CD4-positive, alpha-beta memory T cell (primary cell): ENCODE data around the gene UBA6. TPM values are rescaled to one million over a fixed set of nuclear protein-coding genes. Genes with fewer than 3 reads are reported as not detected.

ENCODE experiments used
- CTCF ChIA-PET: fragments of 350-600 bp; sonication (Branson Sonifier 250); formaldehyde crosslinking; loops from one replicate; lab custom pipeline; 2021; ENCODE audit warnings: inconsistent platforms; ENCODE audit not compliant: partially characterized antibody; lab: Charles Lee
- POLR2A ChIA-PET: fragments of 350-600 bp; sonication (Branson Sonifier 250); formaldehyde crosslinking; loops from one replicate; lab custom pipeline; 2021; ENCODE audit not compliant: partially characterized antibody; lab: Charles Lee
- DNase-seq, 5 donors: peaks; one replicate each; pipeline versions ENCODE4 v3.0.0 to v3.0.0-alpha.2; 2020 to 2022; ENCODE audit warnings: mixed read lengths in 1 of 5
- H3K27ac ChIP-seq: one replicate; pipeline ENCODE4 v1.7.0; 2013; ENCODE audit warnings: low read depth, low read length
- H3K27me3 ChIP-seq: 2 replicates; pipeline ENCODE4 v1.7.0; 2013; ENCODE audit warnings: mild to moderate bottlenecking, low read length, moderate library complexity; ENCODE audit not compliant: insufficient read depth
- H3K36me3 ChIP-seq: 2 replicates; pipeline ENCODE4 v1.7.0; 2013; ENCODE audit warnings: mild to moderate bottlenecking, low read length, moderate library complexity; ENCODE audit not compliant: insufficient read depth
- H3K4me1 ChIP-seq: 2 replicates; pipeline ENCODE4 v1.7.0; 2013; ENCODE audit warnings: mild to moderate bottlenecking, low read length, moderate library complexity; ENCODE audit not compliant: insufficient read depth
- H3K4me3 ChIP-seq, 2 donors: one replicate each; pipeline ENCODE4 v1.7.0; 2013; ENCODE audit warnings: low read length in 2 of 2, mild to moderate bottlenecking in 1 of 2
- H3K9me3 ChIP-seq, 2 donors: one replicate each; pipeline ENCODE4 v1.7.0; 2013; ENCODE audit warnings: low read length in 2 of 2, control low read depth in 1 of 2; ENCODE audit not compliant: control insufficient read depth in 1 of 2
- H3K27ac Mint-ChIP-seq, 7 donors: one replicate each; pipeline ENCODE4 v1.8.0; 2020 to 2021; ENCODE audit warnings: mixed read lengths in 7 of 7, mild to moderate bottlenecking in 6 of 7, inconsistent platforms in 3 of 7, moderate library complexity in 3 of 7
- H3K27me3 Mint-ChIP-seq, 2 donors: one replicate each; pipeline ENCODE4 v1.8.0; 2020 to 2021; ENCODE audit warnings: mixed read lengths in 2 of 2
- H3K36me3 Mint-ChIP-seq, 2 donors: one replicate each; pipeline ENCODE4 v1.8.0; 2020 to 2021; ENCODE audit warnings: mixed read lengths in 2 of 2, inconsistent platforms in 1 of 2, mild to moderate bottlenecking in 1 of 2
- H3K4me1 Mint-ChIP-seq, 4 donors: one replicate each; pipeline ENCODE4 v1.8.0; 2020 to 2021; ENCODE audit warnings: mixed read lengths in 4 of 4, mild to moderate bottlenecking in 1 of 4
- H3K4me3 Mint-ChIP-seq, 8 donors: one replicate each; pipeline ENCODE4 v1.8.0; 2020 to 2021; ENCODE audit warnings: mixed read lengths in 8 of 8, mild to moderate bottlenecking in 7 of 8, moderate library complexity in 6 of 8, inconsistent platforms in 3 of 8
- H3K9me3 Mint-ChIP-seq, 8 donors: one replicate each; pipeline ENCODE4 v1.8.0; 2020 to 2021; ENCODE audit warnings: mixed read lengths in 8 of 8, mild to moderate bottlenecking in 5 of 8, inconsistent platforms in 3 of 8, moderate library complexity in 1 of 8
- intact Hi-C: fragments of 100-400 bp; cut with micrococcal nuclease; formaldehyde crosslinking; loops from one replicate; pipeline ENCODE4 v1.15.1; 2023
- polyA plus RNA-seq, 2 donors: library from polyadenylated mRNA; unstranded; fragments of 300-500 nt; fragmentation: Illumina TruSeq; gene quantifications; one replicate each; pipeline ENCODE4 v1.2.3, GENCODE V29; 2021
- total RNA-seq, 2 experiments: library from RNA; stranded (reverse); gene quantifications; one replicate each; pipeline ENCODE4 v1.2.3, GENCODE V29; 2021

Gene UBA6
- total and polyA plus RNA-seq, 4 experiments from 2014 or later: 14.2 to 55.8 (median 42.2) TPM

GRCh38 chr4:67587156-67587555 is 113.8 kb downstream of the UBA6 start:
- POLR2A ChIA-PET: no interaction called here

GRCh38 chr4:67584496-67584895 is 116.5 kb downstream of the UBA6 start:
- H3K27me3 Mint-ChIP-seq: no peaks in the 10 kb centered on the region
- Histone ChIP-seq H3K9me3 (no peaks in the 10 kb centered on the region), H3K27ac (no peak overlapping the region), H3K4me1 (peaks cover 22% of the 10 kb centered on the region), H3K4me3 (no peak overlapping the region), H3K36me3 (no peaks in the 10 kb centered on the region), H3K27me3 (no peaks in the 10 kb centered on the region)
- H3K4me3 Mint-ChIP-seq: no peak overlapping the region
- POLR2A ChIA-PET: no interaction called here
- no peaks in the 10 kb centered on the region for H3K9me3 Mint-ChIP-seq
- intact Hi-C loops: no loop called here
- H3K36me3 Mint-ChIP-seq: no peaks in the 10 kb centered on the region
- CTCF ChIA-PET: no interaction called here
- peaks cover 12 to 23% (median 17%) of the 10 kb centered on the region in 4 donors for H3K4me1 Mint-ChIP-seq
- DNase-seq: no peak
- H3K27ac Mint-ChIP-seq: no peak overlapping the region

More at GRCh38 chr4:67587156-67587555, 113.8 kb downstream of the UBA6 start:
- Histone ChIP-seq H3K27ac (no peak overlapping the region), H3K4me1 (peaks cover 6% of the 10 kb centered on the region), H3K27me3 (no peaks in the 10 kb centered on the region), H3K36me3 (no peaks in the 10 kb centered on the region), H3K4me3 (no peak overlapping the region), H3K9me3 (no peaks in the 10 kb centered on the region)
- Mint-ChIP-seq H3K36me3 (no peaks in the 10 kb centered on the region), H3K9me3 (no peaks in the 10 kb centered on the region), H3K4me3 (no peak overlapping the region), H3K27ac (no peak overlapping the region), H3K4me1 (peaks cover 0 to 4% (median 0%) of the 10 kb centered on the region in 4 donors), H3K27me3 (no peaks in the 10 kb centered on the region)
- CTCF ChIA-PET: interaction anchor here (0.5 to 0.8 kb wide), 2 partner anchors 11 to 230 kb away, joined by 3 read pairs; no protein-coding TSS in a partner anchor
- intact Hi-C loops: no loop called here
- DNase-seq: no peak

GRCh38 chr4:67581913-67582312 is 119.0 kb downstream of the UBA6 start:
- peak overlapping the region in 6 of 8 donors; percentile 53 to 80 (median 68) for H3K4me3 Mint-ChIP-seq
- intact Hi-C loops: loop anchor here (2.0 kb wide), 1 partner anchor 37 kb away; the partner anchor contains the start of gene CENPC
- POLR2A ChIA-PET: interaction anchor here (1.3 to 2.9 kb wide), 2 partner anchors 11 to 38 kb away, joined by 5 to 13 read pairs; partner anchors contain the start of gene CENPC

GRCh38 chr4:67581208-67581857 is 119.6 kb downstream of the UBA6 start:
- ChIA-PET POLR2A (interaction anchor here (1.3 to 2.9 kb wide), 2 partner anchors 10 to 37 kb away, joined by 5 to 13 read pairs; partner anchors contain the start of gene CENPC), CTCF (no interaction called here)
- peaks cover 0 to 2% of the 10 kb centered on the region in 2 donors for H3K36me3 Mint-ChIP-seq
- Histone ChIP-seq H3K9me3 (no peaks in the 10 kb centered on the region), H3K4me1 (peaks cover 22% of the 10 kb centered on the region), H3K27ac (no peak overlapping the region), H3K4me3 (peak overlapping the region in 1 of 2 donors; percentile 36), H3K36me3 (no peaks in the 10 kb centered on the region), H3K27me3 (no peaks in the 10 kb centered on the region)
- H3K4me1 Mint-ChIP-seq: peaks cover 15 to 27% (median 19%) of the 10 kb centered on the region in 4 donors
- intact Hi-C loops: loop anchor here (2.0 kb wide), 1 partner anchor 37 kb away; the partner anchor contains the start of gene CENPC
- H3K4me3 Mint-ChIP-seq: peak overlapping the region; percentile 62 to 80 (median 70)
- H3K9me3 Mint-ChIP-seq: no peaks in the 10 kb centered on the region
- peak; percentile 35 to 60 (median 47) for DNase-seq
- H3K27ac Mint-ChIP-seq: peak overlapping the region; percentile 7 to 87 (median 47)
- H3K27me3 Mint-ChIP-seq: no peaks in the 10 kb centered on the region

More at GRCh38 chr4:67581913-67582312, 119.0 kb downstream of the UBA6 start:
- Mint-ChIP-seq H3K36me3 (peaks cover 0 to 2% of the 10 kb centered on the region in 2 donors), H3K27me3 (no peaks in the 10 kb centered on the region), H3K4me1 (peaks cover 15 to 23% (median 18%) of the 10 kb centered on the region in 4 donors), H3K9me3 (no peaks in the 10 kb centered on the region), H3K27ac (peak overlapping the region in 4 of 7 donors; percentile 11 to 77 (median 49))
- Histone ChIP-seq H3K9me3 (no peaks in the 10 kb centered on the region), H3K4me3 (peak overlapping the region in 1 of 2 donors; percentile 36), H3K36me3 (no peaks in the 10 kb centered on the region), H3K27me3 (no peaks in the 10 kb centered on the region), H3K27ac (no peak overlapping the region), H3K4me1 (peaks cover 22% of the 10 kb centered on the region)
- peak in 3 of 5 donors; percentile 6 to 43 (median 16) for DNase-seq
- CTCF ChIA-PET: no interaction called here

GRCh38 chr4:67580577-67580976 is 120.4 kb downstream of the UBA6 start:
- no peaks in the 10 kb centered on the region for H3K27me3 ChIP-seq
- H3K4me1 Mint-ChIP-seq: peaks cover 19 to 35% (median 26%) of the 10 kb centered on the region in 4 donors
- H3K36me3 ChIP-seq: no peaks in the 10 kb centered on the region
- peaks cover 22% of the 10 kb centered on the region for H3K4me1 ChIP-seq
- H3K4me3 ChIP-seq: no peak overlapping the region
- H3K9me3 ChIP-seq: no peaks in the 10 kb centered on the region
- peaks cover 0 to 2% of the 10 kb centered on the region in 2 donors for H3K36me3 Mint-ChIP-seq
- ChIA-PET CTCF (no interaction called here), POLR2A (interaction anchor here (1.3 to 2.9 kb wide), 2 partner anchors 9 to 36 kb away, joined by 5 to 13 read pairs; partner anchors contain the start of gene CENPC)
- intact Hi-C loops: loop anchor here (2.0 kb wide), 1 partner anchor 36 kb away; the partner anchor contains the start of gene CENPC
- no peaks in the 10 kb centered on the region for H3K9me3 Mint-ChIP-seq
- H3K27ac ChIP-seq: no peak overlapping the region
- no peaks in the 10 kb centered on the region for H3K27me3 Mint-ChIP-seq
- no peak for DNase-seq
- H3K4me3 Mint-ChIP-seq: peak overlapping the region in 3 of 8 donors; percentile 17 to 78 (median 42)
- H3K27ac Mint-ChIP-seq: peak overlapping the region in 3 of 7 donors; percentile 37 to 87 (median 82)

- Histone ChIP-seq H3K4me1 (peaks cover 10% of the 10 kb centered on the region), H3K27ac (no peak overlapping the region), H3K36me3 (no peaks in the 10 kb centered on the region), H3K9me3 (no peaks in the 10 kb centered on the region), H3K4me3 (no peak overlapping the region), H3K27me3 (no peaks in the 10 kb centered on the region)
- peaks cover 0 to 2% of the 10 kb centered on the region in 2 donors for H3K36me3 Mint-ChIP-seq
- intact Hi-C loops: no loop called here
- CTCF ChIA-PET: interaction anchor here (0.9 to 1.0 kb wide), 2 partner anchors 9 to 11 kb away, joined by 3 read pairs; no protein-coding TSS in a partner anchor
- peak overlapping the region in 1 of 8 donors; percentile 6 for H3K4me3 Mint-ChIP-seq
- peaks cover 26 to 45% (median 39%) of the 10 kb centered on the region in 4 donors for H3K4me1 Mint-ChIP-seq
- POLR2A ChIA-PET: interaction anchor here (0.8 kb wide), 1 partner anchor 303 kb away, joined by 3 read pairs; no protein-coding TSS in a partner anchor
- peak overlapping the region in 4 of 7 donors; percentile 22 to 49 (median 36) for H3K27ac Mint-ChIP-seq
- H3K9me3 Mint-ChIP-seq: no peaks in the 10 kb centered on the region
- DNase-seq: no peak
- no peaks in the 10 kb centered on the region for H3K27me3 Mint-ChIP-seq
Measured at GRCh38 chr4:67576538-67576937, 124.4 kb downstream of the UBA6 start.

GRCh38 chr4:67576059-67576466 is 124.9 kb downstream of the UBA6 start:
- Histone ChIP-seq H3K9me3 (no peaks in the 10 kb centered on the region), H3K4me1 (peaks cover 5% of the 10 kb centered on the region), H3K4me3 (no peak overlapping the region), H3K27ac (no peak overlapping the region), H3K27me3 (no peaks in the 10 kb centered on the region), H3K36me3 (no peaks in the 10 kb centered on the region)
- CTCF ChIA-PET: interaction anchor here (0.9 to 1.0 kb wide), 2 partner anchors 8 to 11 kb away, joined by 3 read pairs; no protein-coding TSS in a partner anchor
- no peak for DNase-seq
- Mint-ChIP-seq H3K36me3 (peaks cover 0 to 2% of the 10 kb centered on the region in 2 donors), H3K4me1 (peaks cover 21 to 41% (median 35%) of the 10 kb centered on the region in 4 donors), H3K4me3 (peak overlapping the region in 4 of 8 donors; percentile 5 to 78 (median 58)), H3K27ac (peak overlapping the region in 5 of 7 donors; percentile 4 to 54 (median 47)), H3K27me3 (no peaks in the 10 kb centered on the region), H3K9me3 (no peaks in the 10 kb centered on the region)
- POLR2A ChIA-PET: no interaction called here
- intact Hi-C loops: no loop called here
